Hematopoietic multipotent progenitor cell treated with erythropoietin and hydrocortisone succinate and interleukin-3 and kit ligand, for 15 days (in vitro differentiated cells): Measurements from ENCODE around the gene NCKAP1.
"Not testable (repeated sequence)": the region's sequence is repeated elsewhere in the genome, so short reads cannot be mapped to it uniquely, and the experiment has no call there.

ENCODE experiments used
- DNase-seq: peaks from one replicate; pipeline ENCODE4 v3.0.0-alpha.2; 2015; ENCODE audit warnings: low spot score

The NCKAP1 gene

DNA sequence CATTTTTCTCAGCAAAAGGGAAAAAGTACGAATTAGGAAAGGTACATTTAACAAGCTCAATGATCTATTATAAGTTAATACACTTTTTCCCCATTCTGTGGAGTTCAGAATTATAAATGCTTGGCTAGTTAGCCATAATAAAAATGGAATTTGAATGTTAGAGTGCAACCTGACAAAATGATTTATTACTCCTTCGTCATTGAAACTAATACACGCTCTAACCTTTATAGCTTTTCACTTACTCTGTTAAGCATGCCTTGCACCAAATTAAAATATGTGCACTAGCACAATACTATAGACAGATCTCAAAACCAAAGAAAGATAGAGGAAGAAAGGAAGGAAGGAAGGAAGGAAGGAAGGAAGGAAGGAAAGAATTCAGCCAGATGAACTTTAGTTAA, 125.7 kb downstream of the NCKAP1 start:
- no peak for DNase-seq

- DNase-seq, result no peak
These were observed 126.3 kb downstream of the NCKAP1 start for GRCh38 chr2:182911813-182912517.

GRCh38 chr2:182910965-182911364, 127.3 kb downstream of the NCKAP1 start:
- no peak for DNase-seq

DNA sequence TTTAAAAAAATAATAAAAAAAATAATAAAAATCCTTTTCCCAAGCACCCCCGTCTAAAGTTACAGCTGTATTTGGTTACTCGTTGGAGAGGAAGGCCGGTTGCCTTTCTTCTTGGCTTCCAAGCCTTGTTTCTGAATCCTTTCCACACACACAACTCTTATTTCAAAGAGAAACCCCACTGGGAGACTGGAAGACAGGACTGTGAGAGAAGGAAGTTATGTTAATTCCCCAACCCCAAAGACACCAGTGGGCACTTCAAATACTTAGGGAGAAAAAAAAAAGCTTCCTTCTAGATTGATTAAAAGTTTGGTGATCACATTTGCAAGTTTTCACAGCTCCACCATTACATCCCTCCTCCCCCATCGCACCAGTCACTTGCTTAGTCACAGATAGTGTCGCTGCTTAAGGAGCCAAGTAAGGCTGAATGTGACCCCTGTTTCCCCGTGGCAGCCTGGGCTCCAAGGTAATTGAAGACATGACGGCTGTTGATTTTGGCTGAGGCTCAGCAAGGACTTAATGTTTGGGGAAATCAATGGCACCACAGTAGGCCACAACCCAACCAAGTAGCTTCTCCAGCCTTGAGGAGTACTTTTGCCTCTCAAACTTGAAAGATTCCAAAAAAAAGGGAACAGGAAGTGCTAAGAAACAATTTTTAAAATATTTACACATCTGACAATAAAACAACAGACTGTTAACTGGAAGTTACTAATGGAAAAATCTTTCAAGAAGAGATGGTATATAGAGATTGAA, 131.0 kb downstream of the NCKAP1 start:
- DNase-seq, result no peak

DNA sequence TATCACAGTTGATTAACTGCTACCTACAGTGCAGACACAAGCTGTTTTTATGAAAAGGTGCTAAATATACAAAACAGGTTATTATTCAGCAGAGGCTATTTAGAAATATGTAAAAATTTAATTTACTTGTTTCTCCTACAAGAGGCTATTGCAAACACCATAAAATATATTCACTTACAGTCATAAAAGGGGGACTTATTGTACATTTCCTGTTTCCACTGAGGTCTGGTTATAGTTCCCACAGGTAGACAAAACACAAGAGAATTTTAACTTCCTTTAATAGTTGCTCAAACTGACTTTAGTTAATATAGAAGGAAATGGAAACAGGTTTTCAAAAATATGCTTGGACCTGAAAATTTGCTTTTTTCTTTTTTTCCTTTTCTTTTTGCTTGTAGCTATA, 131.8 kb downstream of the NCKAP1 start:
- no peak for DNase-seq

- no peak for DNase-seq
These were observed 133.4 kb downstream of the NCKAP1 start for GRCh38 chr2:182904844-182905243.

GRCh38 chr2:182903566-182903965, 134.7 kb downstream of the NCKAP1 start:
- DNase-seq, result no peak

DNA sequence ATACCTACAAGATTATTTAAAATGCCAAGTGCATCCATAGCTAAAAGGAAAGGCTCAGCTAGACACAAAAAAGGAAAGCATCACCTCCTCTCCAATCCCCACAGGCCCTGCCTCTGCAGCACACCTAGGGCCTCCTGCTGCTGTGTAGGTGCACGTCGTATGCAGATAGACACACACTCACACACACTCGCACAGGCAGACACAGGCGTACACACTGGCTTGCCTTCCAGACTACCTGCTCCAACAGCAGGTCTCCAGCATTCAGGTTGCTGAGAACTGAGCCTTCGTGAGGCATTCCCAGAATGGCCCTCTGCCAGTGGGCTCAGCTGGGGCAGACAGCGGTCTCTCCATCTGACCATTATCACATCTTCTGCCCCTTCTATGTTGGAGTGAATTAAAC, 136.5 kb downstream of the NCKAP1 start:
- no peak for DNase-seq

- DNase-seq, result no peak
These were observed 139.5 kb downstream of the NCKAP1 start for GRCh38 chr2:182898718-182899117.

- DNase-seq, result no peak
These were observed 141.1 kb downstream of the NCKAP1 start for GRCh38 chr2:182897137-182897536.

DNA sequence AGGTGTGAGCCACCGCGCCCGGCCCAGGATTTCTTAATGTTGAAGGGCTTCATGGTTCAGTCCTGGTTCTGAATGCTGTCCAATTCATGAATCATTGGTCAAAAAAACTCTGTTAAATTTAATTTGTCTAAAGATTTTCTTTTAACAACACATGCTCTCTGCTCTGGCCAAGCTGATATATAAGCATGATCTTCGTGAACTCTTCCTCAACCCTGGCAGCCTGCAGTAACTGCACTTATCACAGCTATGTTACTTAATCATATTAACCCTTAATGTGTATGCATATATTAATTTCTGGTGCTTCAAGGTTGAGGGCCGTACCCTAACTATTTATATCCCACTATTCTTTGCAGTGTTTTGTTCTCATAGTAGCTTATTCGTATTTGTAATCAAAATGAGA, 142.5 kb downstream of the NCKAP1 start:
- no peak for DNase-seq

GRCh38 chr2:182895169-182895568, 143.1 kb downstream of the NCKAP1 start:
- DNase-seq, result no peak

DNA sequence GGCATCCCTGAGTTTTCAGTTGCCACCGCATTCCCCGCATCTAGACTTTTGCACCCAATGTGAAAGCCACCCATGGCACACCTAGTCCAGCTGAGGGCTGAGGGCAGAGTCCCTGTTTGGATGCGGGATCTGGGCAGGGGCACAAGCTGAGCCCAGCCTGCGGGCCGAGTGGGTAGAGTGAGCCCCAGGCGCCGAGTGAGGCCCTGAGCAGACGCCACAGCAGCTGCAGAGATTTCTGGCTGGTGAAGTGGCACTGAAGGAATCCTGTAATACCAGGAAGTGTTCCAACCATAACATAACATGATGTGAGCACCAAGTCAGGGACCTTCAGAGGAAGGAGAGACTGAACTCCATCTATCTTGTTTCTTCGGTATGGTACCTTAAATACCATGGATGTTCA, 144.1 kb downstream of the NCKAP1 start:
- no peak for DNase-seq

DNA sequence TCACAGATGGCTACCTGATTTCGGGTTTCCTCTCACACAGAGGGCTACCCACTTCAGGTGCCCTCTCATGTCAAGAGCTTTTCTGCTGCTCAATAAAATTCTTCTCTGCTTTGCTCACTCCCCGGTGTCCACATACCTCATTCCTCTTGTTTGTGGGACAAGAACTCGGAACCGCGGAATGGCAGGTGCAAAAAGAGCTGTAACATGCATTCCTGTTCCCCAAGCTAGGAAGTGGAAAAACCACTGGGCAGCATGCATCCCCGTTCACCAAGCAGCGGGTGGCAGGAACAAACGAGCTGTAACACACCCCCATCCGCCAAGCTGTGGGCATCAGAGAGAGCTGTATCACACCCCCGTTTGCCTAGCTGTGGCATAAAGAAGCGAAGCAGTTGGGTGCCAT, 144.6 kb downstream of the NCKAP1 start:
- no peak for DNase-seq

- DNase-seq, result not testable (repeated sequence)
These were observed 145.2 kb downstream of the NCKAP1 start for GRCh38 chr2:182893035-182893434.

DNA sequence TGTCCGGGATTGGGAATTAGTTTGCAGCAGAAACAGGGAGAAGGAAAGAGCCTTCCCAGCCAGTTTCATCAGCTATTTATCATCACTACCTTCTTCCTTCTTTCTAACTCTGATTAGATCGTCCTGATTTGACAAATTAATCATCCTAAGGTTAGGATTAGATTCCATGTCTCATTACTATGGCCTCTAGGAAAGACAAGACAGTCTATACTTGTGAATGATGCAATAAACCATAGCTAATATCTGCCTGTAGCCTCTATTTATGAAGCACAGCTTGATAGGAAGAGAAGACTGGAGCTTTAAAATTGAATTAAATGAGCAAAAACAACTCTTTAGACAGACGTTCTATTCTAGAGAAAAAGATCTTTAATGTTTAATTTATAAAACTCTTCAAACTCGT, 146.6 kb downstream of the NCKAP1 start:
- DNase-seq, result no peak

GRCh38 chr2:182890773-182891378, 147.4 kb downstream of the NCKAP1 start:
- no peak for DNase-seq

GRCh38 chr2:182890305-182890704, 148.0 kb downstream of the NCKAP1 start:
- DNase-seq, result no peak

GRCh38 chr2:182887753-182888415, 150.4 kb downstream of the NCKAP1 start:
- DNase-seq, result no peak

- no peak for DNase-seq
These were observed 151.2 kb downstream of the NCKAP1 start for GRCh38 chr2:182887093-182887492.

DNA sequence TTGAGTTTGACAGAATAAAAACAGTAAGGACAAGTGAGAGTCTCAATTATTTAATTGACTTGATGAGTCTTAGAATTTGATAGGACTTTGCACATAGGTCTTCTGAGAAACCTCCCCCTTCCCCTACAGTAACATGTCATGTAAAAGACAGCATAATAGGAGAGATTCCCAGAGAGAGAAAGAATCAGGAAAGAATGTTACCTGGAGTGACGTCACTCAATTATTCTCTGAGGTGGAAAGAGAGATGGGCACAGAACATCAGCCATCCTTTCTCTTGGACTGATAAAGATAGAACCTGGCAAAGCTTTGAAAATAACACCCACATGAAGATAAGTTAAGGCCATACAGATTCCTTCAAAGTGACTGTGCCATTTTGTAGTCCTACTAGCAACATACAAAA, 152.5 kb downstream of the NCKAP1 start:
- DNase-seq, result no peak

DNA sequence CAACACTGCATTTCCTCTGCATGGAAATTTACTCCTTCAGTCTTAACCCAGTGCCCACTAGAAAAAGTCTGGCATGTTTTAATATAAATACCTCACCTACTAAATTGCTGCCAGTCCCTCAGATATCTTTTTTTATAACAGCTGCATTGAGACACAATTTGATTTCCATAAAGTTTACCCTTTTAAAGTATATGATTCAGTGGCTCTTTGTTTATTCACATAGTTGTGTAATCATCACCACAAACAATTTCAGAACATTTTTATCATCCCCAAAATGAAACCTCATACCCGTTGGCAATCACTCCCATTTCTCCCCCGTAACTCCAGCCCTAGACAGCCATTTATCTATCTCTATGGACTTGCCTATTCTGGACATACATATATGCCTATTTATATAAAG, 154.8 kb downstream of the NCKAP1 start:
- no peak for DNase-seq

DNA sequence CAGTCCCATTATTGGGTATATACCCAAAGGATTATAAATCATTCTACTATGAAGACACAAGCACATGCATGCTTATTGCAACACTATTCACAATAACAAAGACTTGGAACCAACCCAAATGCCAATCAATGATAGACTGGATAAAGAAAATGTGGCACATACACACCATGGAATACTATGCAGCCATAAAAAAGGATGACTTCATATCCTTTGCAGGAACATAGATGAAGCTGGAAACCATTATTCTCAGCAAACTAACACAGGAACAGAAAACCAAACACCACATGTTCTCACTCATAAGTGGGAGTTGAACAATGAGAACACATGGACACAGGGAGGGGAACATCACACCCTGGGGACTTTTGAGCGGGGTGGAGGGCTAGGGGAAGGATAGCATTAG, 158.2 kb downstream of the NCKAP1 start:
- DNase-seq, result not testable (repeated sequence)
